ENCODE measurements around the gene FTCDNL1. TPM values are rescaled to one million over a fixed set of nuclear protein-coding genes. Genes with fewer than 3 reads are reported as not detected.

The FTCDNL1 gene
- total and polyA plus RNA-seq, 9 of the 15 experiments (the other 6 are each of a cell fraction or from before 2014, with no cell fraction given): 0.13 to 0.58 (median 0.32) TPM

DNA sequence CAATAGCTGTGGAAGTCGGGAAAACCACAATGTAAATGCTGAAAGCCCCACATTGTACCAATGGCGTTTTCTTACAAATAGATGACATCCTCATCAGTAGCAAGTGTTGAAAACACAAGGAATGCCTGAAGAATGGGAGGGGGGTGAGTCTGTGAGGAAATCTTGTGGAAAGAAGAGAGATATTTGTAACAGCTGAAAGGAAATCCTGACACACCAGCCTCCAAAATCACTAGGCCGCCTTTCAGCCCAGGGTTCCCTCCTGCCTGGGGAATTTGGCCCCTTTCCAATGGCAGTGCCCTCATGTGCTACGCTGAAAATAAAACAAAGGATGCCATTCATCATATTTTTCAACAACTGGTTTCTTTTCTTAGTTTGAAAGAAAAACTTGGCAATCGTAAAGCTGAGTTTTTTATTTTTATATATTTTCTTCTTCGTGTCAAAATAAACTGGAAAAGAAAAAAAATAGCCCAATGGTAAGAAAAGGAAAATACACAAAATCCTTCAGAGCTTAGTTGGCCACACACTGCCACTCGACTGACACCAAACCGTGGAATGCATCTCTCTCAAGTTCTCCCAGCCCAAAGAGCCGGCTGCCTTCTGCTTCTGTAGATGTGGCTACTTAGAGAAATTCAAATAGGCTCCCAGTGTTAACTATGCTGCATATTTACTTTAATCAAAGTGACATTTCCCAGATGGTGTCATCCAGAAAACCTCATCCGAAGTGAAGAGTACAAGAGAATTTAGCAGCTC, 52.0 kb downstream of the FTCDNL1 start (continued):
- TF ChIP-seq, protein P1, sequence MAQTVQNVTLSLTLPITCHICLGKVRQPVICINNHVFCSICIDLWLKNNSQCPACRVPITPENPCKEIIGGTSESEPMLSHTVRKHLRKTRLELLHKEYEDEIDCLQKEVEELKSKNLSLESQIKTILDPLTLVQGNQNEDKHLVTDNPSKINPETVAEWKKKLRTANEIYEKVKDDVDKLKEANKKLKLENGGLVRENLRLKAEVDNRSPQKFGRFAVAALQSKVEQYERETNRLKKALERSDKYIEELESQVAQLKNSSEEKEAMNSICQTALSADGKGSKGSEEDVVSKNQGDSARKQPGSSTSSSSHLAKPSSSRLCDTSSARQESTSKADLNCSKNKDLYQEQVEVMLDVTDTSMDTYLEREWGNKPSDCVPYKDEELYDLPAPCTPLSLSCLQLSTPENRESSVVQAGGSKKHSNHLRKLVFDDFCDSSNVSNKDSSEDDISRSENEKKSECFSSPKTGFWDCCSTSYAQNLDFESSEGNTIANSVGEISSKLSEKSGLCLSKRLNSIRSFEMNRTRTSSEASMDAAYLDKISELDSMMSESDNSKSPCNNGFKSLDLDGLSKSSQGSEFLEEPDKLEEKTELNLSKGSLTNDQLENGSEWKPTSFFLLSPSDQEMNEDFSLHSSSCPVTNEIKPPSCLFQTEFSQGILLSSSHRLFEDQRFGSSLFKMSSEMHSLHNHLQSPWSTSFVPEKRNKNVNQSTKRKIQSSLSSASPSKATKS (CRISPR knock-in tag; IDR thresholded peaks at IDR 0.05): no peak
- no peak for TF ChIP-seq POLR3G (IDR thresholded peaks at IDR 0.05; ENCODE audit: extremely low read depth, insufficient read length, insufficient replicate concordance)

DNA sequence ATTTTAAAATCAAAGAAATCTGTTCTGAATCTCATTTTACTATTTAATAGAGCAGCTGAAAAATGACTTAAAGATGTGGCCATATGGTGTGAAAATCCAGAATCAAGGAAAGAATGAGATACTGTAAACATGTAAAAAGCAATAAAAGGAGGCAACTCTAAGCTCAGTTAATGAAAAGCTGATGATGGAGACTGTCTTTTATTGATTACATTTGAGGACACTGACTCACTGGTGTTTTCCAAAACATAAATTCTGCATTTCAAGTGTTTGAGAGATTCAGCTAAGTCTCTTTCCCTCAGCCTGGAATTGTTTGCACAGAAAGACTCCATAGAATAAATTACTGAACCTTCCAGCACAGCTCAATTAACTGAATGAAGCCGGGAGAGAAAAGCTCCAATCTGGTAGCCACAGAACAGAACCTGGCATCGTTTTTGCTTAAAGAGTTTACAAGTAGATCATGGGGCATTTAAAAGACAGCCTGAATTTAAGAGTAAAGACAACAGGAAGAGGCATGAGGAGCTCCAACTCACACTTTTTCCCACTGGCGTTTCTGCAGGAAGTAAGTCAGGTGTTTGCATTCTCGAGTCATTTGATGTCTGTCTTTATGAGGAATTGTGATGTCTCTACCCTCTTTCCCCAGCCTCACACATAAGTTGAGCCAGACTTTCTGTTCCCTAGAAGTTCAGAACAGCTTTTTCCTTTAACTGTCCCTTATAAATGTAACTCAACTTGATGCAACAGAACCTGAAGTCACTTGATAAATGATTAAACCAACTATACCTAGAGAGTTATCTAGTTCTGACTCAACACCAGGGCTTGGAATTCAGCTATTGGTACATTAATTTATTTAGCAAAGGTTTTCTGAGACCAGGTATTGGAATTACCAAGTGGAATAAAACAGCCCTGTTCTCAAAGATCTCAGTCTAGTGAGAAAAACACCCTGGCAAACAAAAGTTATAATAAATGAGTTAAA, 53.3 kb downstream of the FTCDNL1 start:
- in situ Hi-C loops (cut with MboI) (no loop called here), intact Hi-C loops (cut with micrococcal nuclease) (no loop called here)
- FAIRE-seq (no peak), ATAC-seq (no peak), DNase-seq (ENCODE audit: extremely low read depth in 1 of 4, low spot score in 3 of 4) (no peak)
- Histone ChIP-seq H3K79me2 (ENCODE audit: control insufficient read depth, insufficient read depth, low read length) (no peaks in the 10 kb centered on the region), H4K20me1 (replicated peaks; ENCODE audit: control insufficient read depth, insufficient read depth, low read length) (no peaks in the 10 kb centered on the region), H3K4me1 (replicated peaks in 1 of 2; ENCODE audit: control insufficient read depth in 2 of 2, insufficient read depth in 2 of 2, low read length in 2 of 2) (no peaks in the 10 kb centered on the region), H2AFZ (ENCODE audit: low read depth, low read length) (no peak overlapping the region), H3K4me2 (ENCODE audit: insufficient read depth, low read length) (no peak overlapping the region), H3K9ac (ENCODE audit: insufficient read depth in 1 of 2, low read depth in 2 of 2, low read length in 2 of 2) (no peak overlapping the region), H3K9me1 (ENCODE audit: control insufficient read depth, insufficient read depth, low read length) (no peaks in the 10 kb centered on the region), H3K27me3 (ENCODE audit: control insufficient read depth in 2 of 2, insufficient read depth in 2 of 2, low read length in 2 of 2) (peaks cover 0 to 6% of the 10 kb centered on the region in 2 experiments; a peak in 3 of 5 replicates), H3K9me3 (replicated peaks; ENCODE audit: control insufficient read depth, insufficient read depth, low read depth, low read length) (no peaks in the 10 kb centered on the region), H3K36me3 (ENCODE audit: control insufficient read depth, insufficient read depth, low read length) (no peaks in the 10 kb centered on the region), H3K4me3 (no peak overlapping the region), H3K27ac (ENCODE audit: extremely low read depth, low read depth, low read length) (no peak overlapping the region)
- no peak for TF ChIP-seq CBX2 (IDR thresholded peaks at IDR 0.05; ENCODE audit: insufficient read depth, low read length, poor library complexity, severe bottlenecking)
- no peak for TF ChIP-seq SMAD2 (IDR thresholded peaks at IDR 0.05; ENCODE audit: low read depth, low read length)
- no peak for TF ChIP-seq FOSL1 (tag; conservative IDR thresholded peaks at IDR 0.05)
- TF ChIP-seq, protein P2, sequence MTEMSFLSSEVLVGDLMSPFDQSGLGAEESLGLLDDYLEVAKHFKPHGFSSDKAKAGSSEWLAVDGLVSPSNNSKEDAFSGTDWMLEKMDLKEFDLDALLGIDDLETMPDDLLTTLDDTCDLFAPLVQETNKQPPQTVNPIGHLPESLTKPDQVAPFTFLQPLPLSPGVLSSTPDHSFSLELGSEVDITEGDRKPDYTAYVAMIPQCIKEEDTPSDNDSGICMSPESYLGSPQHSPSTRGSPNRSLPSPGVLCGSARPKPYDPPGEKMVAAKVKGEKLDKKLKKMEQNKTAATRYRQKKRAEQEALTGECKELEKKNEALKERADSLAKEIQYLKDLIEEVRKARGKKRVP (CRISPR knock-in tag; IDR thresholded peaks at IDR 0.05): no peak
- BruUV-seq (replicated peaks): no TSS peak
- WGBS (ENCODE audit: insufficient coverage, low coverage, missing lambda C conversion rate): 0% methylated on average over 3 of the region's 4 CpGs
- ChIA-PET POLR2A (interaction anchor here (0.6 to 1.1 kb wide), 2 partner anchors 9 to 199 kb away, joined by 3 read pairs; no protein-coding TSS in a partner anchor), CTCF (ENCODE audit: low intra/inter-chr PET ratio) (no interaction called here)

Data from K562 (cell line).